ENCODE data around the gene ZNF277.

DNA sequence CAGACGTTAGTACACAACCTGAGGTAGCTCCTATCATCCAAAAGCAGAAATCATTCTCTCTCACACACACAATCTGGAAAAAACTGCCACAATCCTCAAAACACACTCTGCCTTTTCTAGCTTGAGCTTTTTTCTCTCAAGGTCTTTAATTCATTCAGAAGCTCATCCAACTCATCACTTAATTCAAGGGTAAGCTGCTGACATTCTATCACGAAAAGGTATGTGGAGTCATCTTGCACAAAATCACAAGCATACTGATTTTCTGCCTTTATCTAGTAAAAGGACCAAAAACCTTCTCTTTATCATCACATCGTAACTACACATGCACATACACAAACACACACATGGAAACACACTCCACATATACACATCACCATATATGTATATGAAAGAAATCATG is 32.3 kb upstream of the ZNF277 start:
- TF ChIP-seq, protein P1, sequence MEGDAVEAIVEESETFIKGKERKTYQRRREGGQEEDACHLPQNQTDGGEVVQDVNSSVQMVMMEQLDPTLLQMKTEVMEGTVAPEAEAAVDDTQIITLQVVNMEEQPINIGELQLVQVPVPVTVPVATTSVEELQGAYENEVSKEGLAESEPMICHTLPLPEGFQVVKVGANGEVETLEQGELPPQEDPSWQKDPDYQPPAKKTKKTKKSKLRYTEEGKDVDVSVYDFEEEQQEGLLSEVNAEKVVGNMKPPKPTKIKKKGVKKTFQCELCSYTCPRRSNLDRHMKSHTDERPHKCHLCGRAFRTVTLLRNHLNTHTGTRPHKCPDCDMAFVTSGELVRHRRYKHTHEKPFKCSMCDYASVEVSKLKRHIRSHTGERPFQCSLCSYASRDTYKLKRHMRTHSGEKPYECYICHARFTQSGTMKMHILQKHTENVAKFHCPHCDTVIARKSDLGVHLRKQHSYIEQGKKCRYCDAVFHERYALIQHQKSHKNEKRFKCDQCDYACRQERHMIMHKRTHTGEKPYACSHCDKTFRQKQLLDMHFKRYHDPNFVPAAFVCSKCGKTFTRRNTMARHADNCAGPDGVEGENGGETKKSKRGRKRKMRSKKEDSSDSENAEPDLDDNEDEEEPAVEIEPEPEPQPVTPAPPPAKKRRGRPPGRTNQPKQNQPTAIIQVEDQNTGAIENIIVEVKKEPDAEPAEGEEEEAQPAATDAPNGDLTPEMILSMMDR (IDR thresholded peaks at IDR 0.05 in 2 of 3, conservative IDR thresholded peaks at IDR 0.05 in 1 of 3; ENCODE audit: borderline replicate concordance in 1 of 3, insufficient read depth in 1 of 3, low read depth in 2 of 3, low read length in 2 of 3) = no peak
- no peak for TF ChIP-seq JUND (IDR thresholded peaks at IDR 0.05)
- TF ChIP-seq FOSL1 (IDR thresholded peaks at IDR 0.05; ENCODE audit: low read depth) = no peak

Measured in HCT116 (cell line).